ENCODE data around the gene ZNRF3.
"Not testable (repeated sequence)": the region's sequence is repeated elsewhere in the genome, so short reads cannot be mapped to it uniquely, and the experiment has no call there.

The ZNRF3 gene

GRCh38 chr22:29014293-29014692 is 130.9 kb downstream of the ZNRF3 start:
- no peak for DNase-seq

GRCh38 chr22:29014773-29015172 is 131.4 kb downstream of the ZNRF3 start:
- DNase-seq = no peak

DNA sequence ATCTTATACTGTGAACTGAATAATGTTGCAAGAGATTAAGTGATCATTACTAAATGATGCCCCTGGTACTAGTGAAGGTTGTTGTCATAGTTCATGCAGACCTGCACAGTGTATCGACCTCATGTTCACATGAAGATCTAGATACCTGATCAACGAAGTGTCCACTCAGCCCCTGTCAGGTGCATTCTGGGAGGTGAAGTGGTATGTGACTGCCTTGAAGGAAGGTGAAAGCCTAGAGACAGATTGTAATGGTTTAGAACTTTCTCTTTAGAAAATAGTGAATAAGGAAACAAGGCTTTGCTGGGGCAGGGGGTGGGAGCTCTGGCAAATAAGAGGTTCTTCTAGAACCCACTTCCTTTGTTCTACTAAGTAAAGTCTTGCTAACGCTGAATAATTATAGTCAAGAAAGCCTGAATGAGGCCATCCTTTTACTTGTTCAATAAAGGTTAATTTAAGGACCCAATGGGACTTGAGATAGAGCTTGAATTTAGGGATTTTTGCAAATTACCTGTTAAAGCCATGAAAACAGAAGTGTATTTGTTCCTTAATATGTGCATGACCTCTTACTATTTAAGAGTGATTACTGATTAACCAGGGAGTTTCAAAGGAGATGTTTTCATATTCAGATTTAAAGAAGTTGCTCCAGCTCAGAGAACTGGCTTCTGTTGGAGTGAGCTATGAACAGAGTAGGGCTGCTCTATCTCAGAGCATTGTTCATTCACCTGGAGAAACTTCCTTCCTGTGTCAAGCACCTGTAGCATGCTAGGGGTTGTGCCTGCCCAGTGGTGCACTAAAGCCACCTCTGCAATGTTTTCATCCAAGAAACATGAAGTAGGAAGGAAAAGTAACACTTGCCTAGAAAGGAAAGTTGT is 132.9 kb downstream of the ZNRF3 start:
- no peak for DNase-seq

DNA sequence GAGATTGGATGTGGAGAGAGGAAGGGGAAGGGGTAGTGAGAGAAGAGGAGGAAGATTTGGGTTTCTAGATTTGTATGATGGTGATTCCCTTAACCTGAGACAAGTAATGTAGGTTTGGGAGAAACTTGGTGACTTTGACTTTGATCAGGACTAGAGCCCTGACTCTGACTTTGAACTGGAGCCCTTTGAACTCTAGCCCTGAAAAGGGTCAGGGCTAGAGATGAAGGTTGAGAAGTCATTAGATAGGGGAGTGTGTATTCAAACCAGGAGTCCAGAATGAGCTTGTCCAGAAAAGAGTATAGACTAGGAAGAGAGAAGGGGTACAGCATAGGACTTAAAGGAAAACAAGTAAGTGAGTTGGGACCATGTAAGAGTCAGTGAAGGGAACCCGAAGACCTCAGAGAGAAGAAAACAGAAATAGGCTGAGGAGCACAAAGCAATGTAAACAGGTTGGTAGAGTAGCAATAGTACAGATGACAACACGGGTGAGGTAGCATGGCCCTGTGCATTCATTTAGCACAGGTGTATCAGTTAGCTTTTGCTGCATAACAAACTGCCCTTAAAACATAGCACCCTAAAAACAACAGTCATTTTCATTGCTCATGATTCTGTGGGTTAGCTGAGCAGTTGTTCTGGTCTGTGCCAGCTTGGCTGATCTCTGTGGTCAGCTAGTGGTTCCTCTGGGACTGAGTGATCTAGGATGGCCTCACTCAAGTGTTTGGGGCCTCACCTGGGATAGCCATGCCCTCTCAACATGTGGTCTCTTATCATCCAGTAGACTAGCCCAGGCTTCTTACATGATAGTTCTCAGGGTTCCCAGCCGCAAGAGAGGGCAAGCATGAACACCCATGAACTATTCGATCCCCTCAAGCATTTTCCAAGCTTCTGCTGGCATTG is 135.2 kb downstream of the ZNRF3 start:
- no peak for DNase-seq

DNA sequence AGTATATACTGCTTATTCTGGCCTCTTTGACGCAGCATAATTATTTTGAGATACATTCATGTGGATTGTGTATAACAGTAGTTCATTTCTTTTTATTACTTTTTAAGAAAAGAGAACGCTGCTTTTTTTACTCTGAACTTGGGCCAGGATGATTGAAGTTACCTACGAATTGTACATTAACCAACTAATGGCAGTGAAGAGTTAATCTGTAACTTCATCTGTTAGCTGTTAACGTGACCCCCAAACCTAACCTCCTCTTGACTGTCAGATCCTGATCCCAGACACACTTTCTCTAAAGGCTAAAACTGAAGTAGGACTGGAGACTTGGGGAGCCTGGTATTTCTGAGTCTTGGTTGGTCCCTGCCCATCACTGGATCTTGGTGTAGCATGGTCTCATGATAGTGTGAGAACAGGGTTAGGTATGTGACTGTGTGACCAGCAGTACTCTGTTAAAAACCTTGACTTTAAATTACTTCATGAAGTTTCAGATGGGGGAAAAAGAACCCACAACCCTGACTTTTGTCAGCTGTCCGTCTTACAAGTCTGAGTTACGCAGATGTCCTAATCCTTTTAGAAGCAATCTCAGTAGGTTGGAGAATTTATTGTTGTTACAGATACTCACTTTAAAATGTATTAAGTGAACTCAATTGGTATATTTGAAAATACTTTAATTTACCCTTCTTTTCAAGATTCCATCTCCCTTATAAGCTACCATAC is 138.9 kb downstream of the ZNRF3 start:
- no peak for DNase-seq

GRCh38 chr22:29023172-29023796 is 139.9 kb downstream of the ZNRF3 start:
- no peak for DNase-seq

DNA sequence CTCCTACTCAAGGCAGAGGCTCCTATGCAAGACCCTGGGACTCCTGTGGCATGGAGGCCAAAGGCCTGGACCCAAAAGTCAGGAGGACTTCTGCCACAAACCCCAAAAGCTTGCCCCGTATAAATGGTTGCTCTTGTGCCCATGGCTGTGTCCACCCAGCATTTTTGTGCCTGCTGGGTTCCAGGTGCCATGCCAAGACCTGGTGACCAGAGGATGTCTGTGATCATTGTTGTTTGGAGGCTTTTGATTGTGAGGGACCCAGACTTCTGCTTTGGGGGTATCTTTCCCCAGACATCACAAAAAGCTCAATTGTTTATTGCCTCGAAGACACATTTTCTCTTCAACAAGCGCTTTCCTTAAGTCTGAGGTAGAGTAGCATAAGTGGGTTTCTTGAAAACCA is 143.2 kb downstream of the ZNRF3 start:
- no peak for DNase-seq

GRCh38 chr22:29028468-29028867 is 145.1 kb downstream of the ZNRF3 start:
- DNase-seq = no peak

DNA sequence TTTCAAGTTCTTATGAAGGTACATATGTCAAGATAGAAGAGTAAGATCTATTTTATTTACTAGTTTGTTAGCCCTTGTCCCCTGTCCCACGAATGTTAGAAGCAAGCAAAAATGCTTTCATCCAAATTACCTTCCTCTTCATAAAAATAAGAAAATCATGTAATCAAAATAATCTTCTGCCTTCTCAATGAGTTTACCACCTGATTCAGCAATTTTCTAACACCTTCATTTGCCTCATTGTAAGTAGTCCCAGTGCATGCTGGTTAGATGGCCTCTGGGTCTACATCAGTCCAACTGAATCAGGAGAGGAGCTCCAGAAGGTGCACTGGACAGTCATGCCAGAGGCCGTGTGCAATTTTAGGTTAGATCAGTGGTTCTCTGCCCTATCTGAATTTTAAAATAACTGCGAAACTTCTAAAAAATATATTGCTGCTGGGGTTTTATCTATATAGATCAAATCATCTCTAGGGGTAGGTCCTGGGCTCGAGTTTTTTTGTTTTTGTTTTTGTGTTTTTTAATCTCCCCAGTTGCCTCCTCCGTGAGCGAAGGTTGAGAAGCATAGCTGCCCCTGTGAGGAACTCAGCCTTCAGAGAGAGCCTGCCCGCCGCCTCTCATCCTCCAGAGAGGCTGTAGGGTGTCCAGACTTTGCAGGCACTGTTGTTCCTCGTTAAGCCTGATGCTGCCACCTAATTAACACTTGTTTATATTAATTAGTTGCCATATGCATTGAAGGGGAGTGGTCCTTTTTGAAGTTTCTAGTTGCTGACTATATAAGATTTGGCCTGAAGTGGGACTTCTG is 146.0 kb downstream of the ZNRF3 start:
- DNase-seq = no peak

- no peak for DNase-seq
These were observed 146.7 kb downstream of the ZNRF3 start for GRCh38 chr22:29030016-29030617.

DNA sequence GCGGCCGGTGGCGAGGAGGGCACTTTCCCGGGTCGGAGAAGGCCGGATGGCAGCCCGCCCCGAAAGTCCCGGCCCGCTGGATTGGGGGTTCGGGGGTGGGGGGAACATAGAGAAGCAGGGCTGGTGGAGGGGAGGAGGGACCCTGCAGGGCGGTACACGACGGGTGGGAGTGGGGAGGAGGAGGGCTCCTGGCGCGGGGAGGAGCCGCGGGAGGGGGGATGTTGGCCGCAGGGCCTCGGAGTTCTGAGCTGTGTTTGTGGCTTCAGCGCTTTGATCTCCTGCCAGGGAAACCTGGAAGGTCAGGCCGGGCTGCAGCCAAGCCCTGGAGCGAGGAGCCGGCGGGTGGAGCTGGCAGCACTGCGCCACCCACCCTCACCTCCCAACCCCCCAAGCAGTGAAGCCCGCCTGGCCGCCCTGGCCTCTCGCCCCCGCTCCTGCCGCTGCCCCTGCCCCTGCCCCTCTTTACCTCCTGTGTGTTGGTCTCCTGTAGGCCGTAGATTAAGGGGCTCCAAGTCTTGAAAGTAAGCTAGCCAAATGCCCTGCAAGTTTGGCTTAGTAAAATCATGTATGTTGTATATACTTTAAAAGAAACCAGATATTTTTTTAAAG is 147.3 kb downstream of the ZNRF3 start:
- DNase-seq = no peak

DNA sequence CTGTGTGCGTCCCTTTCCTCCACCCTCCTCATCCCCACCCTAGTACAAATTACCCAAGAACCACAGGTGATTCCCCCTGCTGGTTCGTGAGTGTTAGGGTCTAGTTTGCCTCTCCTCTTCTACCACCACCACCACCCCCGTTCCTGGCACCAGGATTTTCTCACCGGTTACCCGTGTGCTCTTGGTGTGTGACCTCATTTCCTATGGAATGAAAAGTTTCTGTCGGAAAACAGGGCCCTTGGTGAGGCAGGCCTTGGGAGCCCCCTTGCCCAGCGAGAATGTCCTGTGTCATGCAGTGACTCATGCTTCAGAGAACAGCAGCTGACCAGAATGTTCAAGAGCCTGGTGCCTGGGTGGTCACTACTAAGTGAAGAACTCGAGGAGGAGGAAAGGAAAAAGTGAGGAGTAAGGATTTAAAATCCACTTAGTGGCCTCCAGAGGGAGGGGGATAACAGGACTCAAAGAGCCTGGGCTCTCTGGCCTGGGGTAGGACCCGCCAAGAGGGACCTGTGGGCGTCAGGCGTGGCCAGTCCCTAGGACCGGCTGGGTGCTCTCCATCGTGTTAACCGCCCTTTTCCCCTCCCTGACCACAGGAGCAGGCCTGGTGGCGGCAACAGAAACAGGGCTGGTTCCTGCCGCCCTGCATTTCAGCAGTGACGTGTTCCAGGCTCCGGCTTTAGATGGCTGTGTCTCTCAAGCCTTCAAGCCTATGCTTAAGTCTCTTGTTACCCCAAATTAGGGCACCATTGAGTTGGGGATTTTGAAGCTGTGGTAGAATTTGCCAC is 148.0 kb downstream of the ZNRF3 start:
- no peak for DNase-seq

DNA sequence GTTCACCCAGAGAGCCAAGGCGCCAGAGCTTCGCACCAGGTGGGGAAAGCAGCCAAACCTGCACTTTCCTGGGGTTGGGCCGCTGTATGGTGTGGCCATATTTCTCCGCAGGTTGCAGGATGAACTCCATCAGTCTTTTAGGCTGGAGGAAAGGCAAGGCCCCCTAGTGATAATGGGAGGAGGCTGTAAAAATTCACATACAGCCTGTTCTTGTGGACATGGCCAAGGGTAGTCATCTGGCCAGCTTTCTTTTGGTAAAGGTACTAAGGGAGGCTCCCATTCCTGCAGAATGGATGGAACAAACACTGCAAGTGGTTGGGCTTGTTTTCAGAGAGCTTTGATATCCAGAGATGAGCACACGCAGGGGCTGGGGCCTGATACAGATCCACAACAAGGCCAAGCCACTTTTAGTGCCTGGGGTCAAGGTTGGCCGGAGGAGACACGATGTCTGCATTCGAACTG is 148.7 kb downstream of the ZNRF3 start:
- no peak for DNase-seq

DNA sequence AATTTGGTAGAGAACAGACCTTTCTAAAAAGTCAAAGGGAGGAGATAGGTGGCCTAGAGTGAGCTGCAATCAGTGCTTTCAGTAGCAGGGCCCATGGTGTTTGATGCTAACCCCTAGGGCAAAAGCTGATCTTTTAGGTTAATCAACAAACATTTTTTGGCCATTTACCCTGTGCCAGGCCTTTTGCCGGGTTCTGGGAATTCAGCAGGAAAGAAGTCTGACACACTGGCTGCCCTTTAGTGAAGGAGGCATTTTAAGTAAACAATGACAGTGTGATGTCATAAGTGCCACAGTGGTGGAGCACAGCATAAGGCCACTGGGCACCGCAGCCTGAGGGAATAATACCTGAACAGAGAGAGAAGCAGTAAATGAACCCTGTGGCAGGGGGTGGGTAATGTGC is 149.2 kb downstream of the ZNRF3 start:
- DNase-seq = no peak

GRCh38 chr22:29037340-29037932 is 154.1 kb downstream of the ZNRF3 start:
- DNase-seq = no peak

- no peak for DNase-seq
These were observed 155.8 kb downstream of the ZNRF3 start for GRCh38 chr22:29039148-29039547.

DNA sequence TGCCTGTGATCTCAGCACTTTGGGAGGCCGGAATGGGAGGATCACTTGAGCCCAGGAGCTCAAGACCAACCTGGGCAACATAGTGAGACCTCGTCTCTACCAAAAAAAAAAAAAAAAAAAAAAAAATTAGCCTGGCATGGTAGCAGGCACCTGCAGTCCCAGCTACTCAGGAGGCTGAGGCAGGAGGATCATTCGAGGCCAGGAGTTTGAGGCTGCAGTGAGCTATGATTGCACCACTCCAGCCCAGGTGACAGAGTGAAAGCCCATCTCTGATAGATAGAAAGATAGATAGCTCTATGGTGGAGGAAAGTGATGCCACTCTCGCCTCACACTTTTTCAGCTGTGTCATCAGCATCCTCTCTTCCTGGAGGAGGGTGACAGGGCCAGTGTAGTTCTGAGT is 156.3 kb downstream of the ZNRF3 start:
- DNase-seq = not testable (repeated sequence)

DNA sequence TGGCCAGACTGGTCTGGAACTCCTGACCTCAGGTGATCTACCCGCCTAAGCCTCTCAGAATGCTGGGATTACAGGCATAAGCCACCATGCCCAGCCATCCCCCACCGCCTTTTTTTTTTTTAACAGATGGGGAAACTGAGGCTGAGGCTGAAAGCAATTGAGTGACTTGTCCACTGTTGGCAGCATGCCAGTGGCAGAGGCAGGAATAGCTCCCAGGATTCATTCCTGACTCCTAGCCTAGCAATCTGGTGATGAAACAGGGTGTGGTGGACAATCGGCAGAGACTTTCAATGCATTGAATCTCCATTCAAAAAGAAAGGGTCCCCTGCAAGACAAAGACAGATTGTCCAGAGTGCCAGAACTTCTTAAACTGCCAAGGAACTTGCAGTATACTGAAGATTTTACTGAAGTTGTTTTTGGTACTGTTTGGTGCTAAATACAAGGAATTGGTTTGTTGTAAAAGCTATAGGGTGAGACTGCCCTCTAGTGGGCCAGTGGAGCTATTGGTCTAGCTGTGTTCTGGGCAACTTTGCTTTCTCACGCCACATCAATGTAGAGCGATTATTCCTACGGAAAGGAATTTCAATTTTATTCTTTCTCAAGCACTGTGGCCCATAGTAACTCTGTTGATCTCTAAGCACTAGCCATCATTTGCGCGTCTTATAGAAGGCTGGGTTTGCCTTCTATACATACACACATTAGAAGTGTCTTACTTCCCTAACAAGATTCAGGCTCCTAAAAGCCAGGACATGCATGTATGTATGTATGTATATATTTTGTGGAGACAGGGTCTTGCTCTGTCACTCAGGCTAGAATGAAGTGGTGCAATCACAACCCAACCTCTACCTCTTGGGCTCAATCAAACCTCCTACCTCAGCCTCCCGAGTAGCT is 157.3 kb downstream of the ZNRF3 start:
- peak; percentile 37 for DNase-seq

DNA sequence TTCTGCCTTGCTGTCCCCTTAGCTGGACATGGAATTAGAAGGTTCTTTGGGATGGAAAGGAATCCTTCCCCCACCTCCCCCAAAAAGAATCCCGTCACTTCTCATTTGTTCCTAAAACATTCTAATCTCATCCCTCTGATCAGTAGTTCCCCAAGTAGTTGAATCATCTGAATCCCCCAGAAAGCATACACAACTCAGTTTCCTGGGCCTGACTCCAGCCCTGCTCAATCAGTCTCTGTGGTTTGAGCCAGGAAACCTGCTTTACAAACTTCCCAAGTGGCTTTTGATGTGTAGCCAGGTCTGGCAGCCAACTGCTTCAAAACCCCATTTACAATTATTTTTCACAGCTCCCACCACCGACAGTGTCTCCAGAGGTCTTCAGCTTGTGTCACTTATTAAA is 158.0 kb downstream of the ZNRF3 start:
- DNase-seq = no peak
